CD4-positive, alpha-beta T cell treated with Interleukin-6 for 4 hours (primary cell): ENCODE measurements around the gene ZNF646.
"Not testable (repeated sequence)": the region's sequence is repeated elsewhere in the genome, so short reads cannot be mapped to it uniquely, and the experiment has no call there.

Experiments
- DNase-seq: peaks from one replicate; pipeline ENCODE4 v3.0.0-alpha.2; 2020; ENCODE audit warnings: mixed read lengths

ZNF646 gene

GRCh38 chr16:31084584-31085302, 10.5 kb downstream of the ZNF646 start:
- no peak for DNase-seq

GRCh38 chr16:31085411-31085810, 11.2 kb downstream of the ZNF646 start:
- no peak for DNase-seq

- DNase-seq: no peak
Observed at GRCh38 chr16:31085873-31086628, 11.8 kb downstream of the ZNF646 start.

GRCh38 chr16:31086629-31086906, 12.3 kb downstream of the ZNF646 start:
- DNase-seq: no peak

- no peak for DNase-seq
Observed at GRCh38 chr16:31087481-31087880, 13.3 kb downstream of the ZNF646 start.

- no peak for DNase-seq
Observed at GRCh38 chr16:31087971-31088370, 13.7 kb downstream of the ZNF646 start.

- no peak for DNase-seq
Observed at GRCh38 chr16:31088459-31089183, 14.4 kb downstream of the ZNF646 start, which contains the start of gene PRSS53. TSS of gene PRSS53 (minus strand) at chr16:31088943. CDS start at chr16:31088809, 134 bp downstream.

GRCh38 chr16:31089199-31089598, 15.0 kb downstream of the ZNF646 start:
- DNase-seq: no peak

- DNase-seq: no peak
Observed at GRCh38 chr16:31090540-31090939, 16.3 kb downstream of the ZNF646 start.

- no peak for DNase-seq
Observed at GRCh38 chr16:31092330-31092729, 18.1 kb downstream of the ZNF646 start.

- DNase-seq: no peak
Observed at GRCh38 chr16:31093132-31093703, 19.0 kb downstream of the ZNF646 start.

GRCh38 chr16:31094088-31094423, 19.8 kb downstream of the ZNF646 start:
- DNase-seq: no peak

- peak; percentile 91 for DNase-seq
Observed at GRCh38 chr16:31094424-31095120, 20.4 kb downstream of the ZNF646 start, which contains the start of gene VKORC1. TSS of gene VKORC1 (minus strand) at chr16:31094797. CDS start at chr16:31094729, 68 bp downstream.

GRCh38 chr16:31099860-31100638, 25.8 kb downstream of the ZNF646 start:
- no peak for DNase-seq

GRCh38 chr16:31100876-31101641, 26.8 kb downstream of the ZNF646 start:
- not testable (repeated sequence) for DNase-seq

GRCh38 chr16:31105677-31106213, 31.5 kb downstream of the ZNF646 start:
- DNase-seq: peak; percentile 80

- DNase-seq: no peak
Observed at GRCh38 chr16:31106509-31107464, 32.6 kb downstream of the ZNF646 start.

- DNase-seq: no peak
Observed at GRCh38 chr16:31107465-31107867, 33.2 kb downstream of the ZNF646 start.

GRCh38 chr16:31108035-31108793, 34.0 kb downstream of the ZNF646 start, which contains the start of gene BCKDK:
TSS of gene BCKDK (plus strand) at chr16:31108386. CDS start at chr16:31109224, 838 bp downstream.
- DNase-seq: peak; percentile 73
